GM12878 (cell line): ENCODE data around the gene SLC25A15. TPM values are rescaled to one million over a fixed set of nuclear protein-coding genes. Genes with fewer than 3 reads are reported as not detected.

Experiments used
- BCL11A ChIP-seq: IDR thresholded peaks from 2 replicates; pipeline ENCODE4 v1.6.1; 2011; ENCODE audit warnings: low read depth, low read length
- BCL3 ChIP-seq: IDR thresholded peaks from 2 replicates; pipeline ENCODE4 v1.6.1; 2011; ENCODE audit warnings: borderline replicate concordance, low read depth, mild to moderate bottlenecking, moderate library complexity, low read length; ENCODE audit not compliant: insufficient read depth, poor library complexity, severe bottlenecking
- CBFB ChIP-seq: IDR thresholded peaks from 2 replicates; pipeline ENCODE4 v1.6.1; 2016; ENCODE audit warnings: antibody characterized with exemption, low read depth
- CBX3 ChIP-seq: fragments of 200-600 bp; sonication (generic); IDR thresholded peaks from 2 replicates; pipeline ENCODE4 v1.6.1; 2016; ENCODE audit warnings: low read depth, borderline replicate concordance
- CREM ChIP-seq: IDR thresholded peaks from 2 replicates; pipeline ENCODE4 v1.6.1; 2014; ENCODE audit warnings: antibody characterized with exemption, low read depth
- DPF2 ChIP-seq: fragments of 450-650 bp; IDR thresholded peaks from 2 replicates; pipeline ENCODE4 v1.6.1; 2017; ENCODE audit warnings: mild to moderate bottlenecking
- E4F1 ChIP-seq: fragments of 450-650 bp; IDR thresholded peaks from 2 replicates; pipeline ENCODE4 v1.6.1; 2018; ENCODE audit warnings: borderline replicate concordance, mild to moderate bottlenecking; ENCODE audit not compliant: partially characterized antibody
- ESRRA ChIP-seq: IDR thresholded peaks from 2 replicates; pipeline ENCODE4 v1.6.1; 2012; ENCODE audit warnings: mild to moderate bottlenecking, low read length, improper control_type of control experiment
- FOS ChIP-seq: IDR thresholded peaks from 3 replicates; pipeline ENCODE4 v1.6.1; 2011; ENCODE audit warnings: borderline replicate concordance; ENCODE audit not compliant: insufficient read length; ENCODE audit errors: extremely low read depth
- GATAD2B ChIP-seq: fragments of 450-650 bp; conservative IDR thresholded peaks from 2 replicates; pipeline ENCODE4 v1.6.1; 2017; ENCODE audit warnings: low read depth, mild to moderate bottlenecking, moderate library complexity
- JUND ChIP-seq: IDR thresholded peaks from 2 replicates; pipeline ENCODE4 v1.6.1; 2012; ENCODE audit warnings: low read depth, mild to moderate bottlenecking, low read length, improper control_type of control experiment, moderate library complexity
- KDM1A ChIP-seq: fragments of 200-600 bp; sonication (generic); IDR thresholded peaks from 2 replicates; pipeline ENCODE4 v1.6.1; 2016; ENCODE audit warnings: borderline replicate concordance
- NR2F1 ChIP-seq: fragments of 450-650 bp; conservative IDR thresholded peaks from 2 replicates; pipeline ENCODE4 v1.6.1; 2017; ENCODE audit warnings: mild to moderate bottlenecking
- POLR2A ChIP-seq: IDR thresholded peaks from 2 replicates; pipeline ENCODE4 v1.6.1; 2011; ENCODE audit warnings: low read depth, mild to moderate bottlenecking, low read length
- POLR2AphosphoS2 ChIP-seq: IDR thresholded peaks from 2 replicates; pipeline ENCODE4 v1.6.1; 2011; ENCODE audit warnings: low read depth, mild to moderate bottlenecking, low read length, improper control_type of control experiment, moderate library complexity
- RELA ChIP-seq: fragments of 450-650 bp; IDR thresholded peaks from 2 replicates; pipeline ENCODE4 v1.8.0; 2014; ENCODE audit warnings: borderline replicate concordance; ENCODE audit not compliant: partially characterized antibody
- SMC3 ChIP-seq: IDR thresholded peaks from 2 replicates; pipeline ENCODE4 v1.6.1; 2011; ENCODE audit warnings: low read length, improper control_type of control experiment, borderline replicate concordance
- TARDBP ChIP-seq: IDR thresholded peaks from 2 replicates; pipeline ENCODE4 v1.6.1; 2016; ENCODE audit warnings: borderline replicate concordance
- TCF3 ChIP-seq: IDR thresholded peaks from 2 replicates; pipeline ENCODE4 v1.6.1; 2012; ENCODE audit warnings: low read depth, mild to moderate bottlenecking, low read length, borderline replicate concordance; ENCODE audit not compliant: insufficient read depth
- ZBTB33 ChIP-seq: fragments of 450-650 bp; IDR thresholded peaks from 2 replicates; pipeline ENCODE4 v1.6.1; 2017; ENCODE audit warnings: mild to moderate bottlenecking
- ZNF274 ChIP-seq: IDR thresholded peaks from one replicate; pipeline ENCODE4 v1.8.0; 2011; ENCODE audit not compliant: insufficient read length, insufficient read depth
- ZNF592 ChIP-seq: fragments of 450-650 bp; IDR thresholded peaks from 2 replicates; pipeline ENCODE4 v1.6.1; 2017; ENCODE audit warnings: mild to moderate bottlenecking, moderate library complexity
- polyA plus RNA-seq, 11 experiments: library from polyadenylated mRNA; depleted of rRNA in 4 of 11; unstranded in 6 of 11; stranded (reverse) in 5 of 11; fragments of >200 nt; fragmentation: Nextera tagmentation in 4 of 11; fragmentation: Illumina TruSeq in 1 of 11; extraction: Ambion mirVana in 4 of 11; extraction: Trizol in 1 of 11; gene quantifications; 1 replicate in 1 of 11; 2 replicates in 10 of 11; pipeline versions ENCODE4 v1.2.1 to v1.2.3, GENCODE V29; 2011 to 2016; ENCODE audit warnings: inconsistent platforms in 2 of 11, missing spikeins in 2 of 11, low read depth in 1 of 11
- total RNA-seq, 4 experiments: library from RNA; depleted of rRNA in 3 of 4; stranded (reverse); fragments of >200 nt in 3 of 4; fragmentation: Illumina TruSeq in 1 of 4; extraction: Trizol in 1 of 4; gene quantifications; 2 replicates each; pipeline versions ENCODE4 v1.2.1 to v1.2.3, GENCODE V29; 2013 to 2021

SLC25A15 gene
- total and polyA plus RNA-seq, 10 of the 15 experiments (the other 5 are each of a cell fraction or from before 2014, with no cell fraction given) = 2.7 to 20.6 (median 15.0) TPM

GRCh38 chr13:40770934-40771618 is 18.3 kb upstream of the SLC25A15 start, which contains the start of gene MRPS31 (continued):
- peak; percentile 89 for TF ChIP-seq BCL3
- TF ChIP-seq POLR2A = peak; percentile 94
- no peak for TF ChIP-seq SMC3
- TF ChIP-seq CBX3 = no peak
- peak; percentile 76; the same call in 1 of the 2 replicates for TF ChIP-seq GATAD2B
- TF ChIP-seq ZNF592 = no peak
- peak; percentile 94 for TF ChIP-seq TARDBP
- TF ChIP-seq CBFB = peak; percentile 58; the same call in 1 of the 2 replicates
- peak; percentile 94 for TF ChIP-seq POLR2AphosphoS2
- TF ChIP-seq DPF2 = peak; percentile 59; the same call in 1 of the 2 replicates
- no peak for TF ChIP-seq FOS
- TF ChIP-seq BCL11A = no peak
- TF ChIP-seq NR2F1 = peak; percentile 73
- peak; percentile 85 for TF ChIP-seq E4F1
- no peak for TF ChIP-seq ZBTB33
- peak; percentile 66 for TF ChIP-seq ESRRA
- no peak for TF ChIP-seq JUND
- TF ChIP-seq ZNF274 = no peak
- TF ChIP-seq KDM1A = no peak
- TF ChIP-seq CREM = peak; percentile 83
- peak; percentile 97 for TF ChIP-seq RELA
- 0 out of 2 replicates have a peak, but pooled peaks have one; percentile 36 for TF ChIP-seq TCF3
